ENCODE measurements around the gene C6orf52.

C6orf52 gene

DNA sequence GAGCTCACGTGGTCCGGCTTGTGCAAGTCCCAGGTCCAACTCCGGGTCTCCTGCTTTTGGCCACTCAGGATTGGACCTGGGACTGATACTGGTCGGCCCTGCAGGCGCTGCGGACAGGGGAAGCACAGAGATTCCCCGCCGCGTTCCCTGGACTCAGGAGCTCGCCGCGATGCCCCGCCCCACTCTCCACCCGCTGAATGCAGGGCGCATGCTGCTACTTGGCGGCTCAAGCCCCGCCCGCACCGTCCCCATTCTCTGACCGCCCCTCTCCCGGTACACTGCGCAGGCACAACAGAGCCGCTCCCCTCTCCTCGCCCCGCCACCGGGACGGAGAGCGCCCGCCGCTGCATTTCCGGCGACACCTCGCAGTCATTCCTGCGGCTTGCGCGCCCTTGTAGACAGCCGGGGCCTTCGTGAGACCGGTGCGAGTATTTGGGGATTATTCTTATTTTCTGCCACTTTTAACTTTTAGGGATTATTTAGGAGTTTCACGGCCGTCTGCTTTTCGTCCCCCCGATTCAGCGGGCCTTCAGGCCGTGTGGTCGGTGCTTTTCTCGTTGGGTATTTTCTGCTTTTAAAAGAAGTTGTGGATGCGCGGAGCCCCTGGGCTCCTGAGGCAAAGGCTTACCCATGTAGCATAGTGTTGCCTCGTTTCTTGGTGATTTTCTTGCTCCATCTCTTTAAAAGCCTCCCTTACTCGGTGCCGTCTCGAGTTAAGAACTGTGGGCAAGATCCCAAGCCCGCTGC, 28.6 kb upstream of the C6orf52 start, which contains the start of gene TMEM14C:
TMEM14C (plus strand) TSS at position 251 of the 747 bp plus-strand sequence. CDS start 1,544 bp downstream, outside the sequence.
- under 1% methylated on average over 51 of the region's 55 CpGs for WGBS
- Histone ChIP-seq H2BK120ac (ENCODE audit: low read depth, low read length) (peak within 1 kb of the TSS; percentile 15), H2BK5ac (ENCODE audit: low read depth, low read length, poor library complexity, severe bottlenecking) (peak within 1 kb of the TSS; percentile 83), H3K4me3 (ENCODE audit: insufficient read depth in 1 of 2, low read depth in 1 of 2, low read length in 2 of 2) (peak within 1 kb of the TSS; percentile 82 to 98), H3K4me2 (ENCODE audit: low read length, poor library complexity, severe bottlenecking) (peak within 1 kb of the TSS; percentile 88), H3K9me3 (ENCODE audit: control insufficient read depth, low read length) (peaks cover 12% of the 10 kb centered on the region), H3K4me1 (ENCODE audit: control insufficient read depth, insufficient read depth, low read depth, low read length) (peaks cover 3% of the 10 kb centered on the region), H3K18ac (ENCODE audit: low read depth in 1 of 2, low read length in 2 of 2) (peak within 1 kb of the TSS in 1 of 2 experiments; percentile 81), H4K91ac (ENCODE audit: low read length) (peak within 1 kb of the TSS; percentile 66), H4K8ac (ENCODE audit: low read length) (peak within 1 kb of the TSS; percentile 94), H3K27ac (ENCODE audit: low read length, poor library complexity, severe bottlenecking) (peak within 1 kb of the TSS; percentile 89), H3K23ac (ENCODE audit: low read length in 2 of 2) (no peak within 1 kb of the TSS), H3K4ac (ENCODE audit: low read depth in 1 of 2, low read length in 2 of 2) (peak within 1 kb of the TSS; percentile 74 to 82), H2BK15ac (ENCODE audit: low read depth, poor library complexity, severe bottlenecking) (peak within 1 kb of the TSS; percentile 86), H3K9ac (ENCODE audit: low read length) (peak within 1 kb of the TSS; percentile 99), H2AK5ac (ENCODE audit: low read length, severe bottlenecking) (peak within 1 kb of the TSS; percentile 72), H2BK12ac (ENCODE audit: low read length in 2 of 2) (no peak within 1 kb of the TSS), H3K79me1 (replicated peaks; ENCODE audit: low read length, poor library complexity, severe bottlenecking) (peaks cover 35% of the 10 kb centered on the region), H2AFZ (ENCODE audit: low read depth, low read length) (no peak within 1 kb of the TSS), H3K27me3 (ENCODE audit: control insufficient read depth in 1 of 2, insufficient read depth in 1 of 2, low read length in 2 of 2) (no peaks in the 10 kb centered on the region), H3K14ac (ENCODE audit: low read length in 2 of 2) (no peak within 1 kb of the TSS), H3K36me3 (ENCODE audit: control insufficient read depth in 1 of 2, insufficient read depth in 2 of 2, low read depth in 1 of 2, low read length in 2 of 2) (peaks cover 28 to 33% of the 10 kb centered on the region in 2 experiments)
- DNase-seq = peak; percentile 98

- peak overlapping the region; percentile 82 to 98 for H3K4me3 ChIP-seq (ENCODE audit: insufficient read depth in 1 of 2, low read depth in 1 of 2, low read length in 2 of 2)
- peak overlapping the region in 1 of 2 experiments; percentile 60 for H3K18ac ChIP-seq (ENCODE audit: low read depth in 1 of 2, low read length in 2 of 2)
- H4K8ac ChIP-seq (ENCODE audit: low read length) = peak overlapping the region; percentile 94
- no peaks in the 10 kb centered on the region for H3K27me3 ChIP-seq (ENCODE audit: control insufficient read depth in 1 of 2, insufficient read depth in 1 of 2, low read length in 2 of 2)
- H3K4me2 ChIP-seq (ENCODE audit: low read length, poor library complexity, severe bottlenecking) = peak overlapping the region; percentile 88
- no peak overlapping the region for H4K91ac ChIP-seq (ENCODE audit: low read length)
- H3K14ac ChIP-seq (ENCODE audit: low read length in 2 of 2) = no peak overlapping the region
- no peak overlapping the region for H2BK12ac ChIP-seq (ENCODE audit: low read length in 2 of 2)
- peak overlapping the region; percentile 75 for H3K27ac ChIP-seq (ENCODE audit: low read length, poor library complexity, severe bottlenecking)
- H3K9me3 ChIP-seq (ENCODE audit: control insufficient read depth, low read length) = peaks cover 12% of the 10 kb centered on the region
- no peak overlapping the region for H2AFZ ChIP-seq (ENCODE audit: low read depth, low read length)
- H3K9ac ChIP-seq (ENCODE audit: low read length) = peak overlapping the region; percentile 99
- peaks cover 3% of the 10 kb centered on the region for H3K4me1 ChIP-seq (ENCODE audit: control insufficient read depth, insufficient read depth, low read depth, low read length)
- H2BK120ac ChIP-seq (ENCODE audit: low read depth, low read length) = peak overlapping the region; percentile 15
- H3K4ac ChIP-seq (ENCODE audit: low read depth in 1 of 2, low read length in 2 of 2) = peak overlapping the region in 1 of 2 experiments; percentile 82
- no peak overlapping the region for H2AK5ac ChIP-seq (ENCODE audit: low read length, severe bottlenecking)
- peaks cover 29% of the 10 kb centered on the region in 2 experiments for H3K36me3 ChIP-seq (ENCODE audit: control insufficient read depth in 1 of 2, insufficient read depth in 2 of 2, low read depth in 1 of 2, low read length in 2 of 2)
- H2BK15ac ChIP-seq (ENCODE audit: low read depth, poor library complexity, severe bottlenecking) = no peak overlapping the region
- H3K79me1 ChIP-seq (replicated peaks; ENCODE audit: low read length, poor library complexity, severe bottlenecking) = peaks cover 33% of the 10 kb centered on the region
- no peak for DNase-seq
- no peak overlapping the region for H3K23ac ChIP-seq (ENCODE audit: low read length in 2 of 2)
- WGBS = 2% methylated on average over 6 of the region's 6 CpGs
- no peak overlapping the region for H2BK5ac ChIP-seq (ENCODE audit: low read depth, low read length, poor library complexity, severe bottlenecking)
Measured at GRCh38 chr6:10722570-10722819, 28.1 kb upstream of the C6orf52 start.

DNA sequence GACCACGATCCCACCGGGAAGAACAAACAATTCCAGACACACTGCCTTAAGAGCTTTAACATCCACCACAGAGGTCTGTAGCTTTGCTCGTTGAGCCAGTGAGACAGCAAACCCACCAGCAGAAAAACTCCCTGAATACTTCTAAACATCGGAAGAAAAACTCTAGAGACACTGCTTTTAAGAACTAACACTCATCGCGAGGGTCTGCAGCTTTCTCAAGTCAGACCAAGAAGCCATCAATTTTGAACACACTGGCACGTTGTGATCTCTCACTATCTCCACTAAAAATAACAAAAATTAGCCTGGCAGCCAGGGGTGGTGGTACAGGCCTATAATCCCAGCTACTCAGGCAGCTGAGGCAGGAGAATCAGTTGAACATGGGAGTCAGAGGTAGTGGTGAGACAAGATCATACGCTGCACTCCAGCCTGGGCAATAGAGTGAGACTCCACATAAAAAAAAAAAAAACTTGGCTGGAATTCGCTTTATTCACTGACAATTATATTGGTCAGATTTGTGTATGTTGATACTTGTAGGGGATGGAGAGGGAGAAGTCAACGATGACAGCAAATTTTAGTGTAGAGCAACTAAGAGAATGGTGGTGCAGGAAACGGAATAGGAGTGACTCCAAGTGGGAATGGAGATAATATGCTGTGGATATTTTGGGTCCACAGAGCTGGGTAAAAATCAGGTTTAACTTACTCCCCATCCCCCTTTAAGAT, 27.6 kb upstream of the C6orf52 start:
- Histone ChIP-seq H3K4me3 (ENCODE audit: insufficient read depth in 1 of 2, low read depth in 1 of 2, low read length in 2 of 2) (peak overlapping the region in 1 of 2 experiments; percentile 98), H3K9ac (ENCODE audit: low read length) (peak overlapping the region; percentile 99), H3K27ac (ENCODE audit: low read length, poor library complexity, severe bottlenecking) (peak overlapping the region; percentile 75), H2BK12ac (ENCODE audit: low read length in 2 of 2) (no peak overlapping the region), H4K8ac (ENCODE audit: low read length) (peak overlapping the region; percentile 94), H3K14ac (ENCODE audit: low read length in 2 of 2) (no peak overlapping the region), H3K9me3 (ENCODE audit: control insufficient read depth, low read length) (peaks cover 12% of the 10 kb centered on the region), H3K27me3 (ENCODE audit: control insufficient read depth in 1 of 2, insufficient read depth in 1 of 2, low read length in 2 of 2) (no peaks in the 10 kb centered on the region), H3K4ac (ENCODE audit: low read depth in 1 of 2, low read length in 2 of 2) (peak overlapping the region in 1 of 2 experiments; percentile 82), H3K18ac (ENCODE audit: low read depth in 1 of 2, low read length in 2 of 2) (peak overlapping the region in 1 of 2 experiments; percentile 60), H3K4me1 (ENCODE audit: control insufficient read depth, insufficient read depth, low read depth, low read length) (peaks cover 3% of the 10 kb centered on the region), H2AK5ac (ENCODE audit: low read length, severe bottlenecking) (no peak overlapping the region), H3K23ac (ENCODE audit: low read length in 2 of 2) (no peak overlapping the region), H2BK15ac (ENCODE audit: low read depth, poor library complexity, severe bottlenecking) (no peak overlapping the region), H4K91ac (ENCODE audit: low read length) (no peak overlapping the region), H2BK5ac (ENCODE audit: low read depth, low read length, poor library complexity, severe bottlenecking) (no peak overlapping the region), H2AFZ (ENCODE audit: low read depth, low read length) (no peak overlapping the region), H3K36me3 (ENCODE audit: control insufficient read depth in 1 of 2, insufficient read depth in 2 of 2, low read depth in 1 of 2, low read length in 2 of 2) (peaks cover 26 to 29% of the 10 kb centered on the region in 2 experiments), H3K79me1 (replicated peaks; ENCODE audit: low read length, poor library complexity, severe bottlenecking) (peaks cover 30% of the 10 kb centered on the region), H3K4me2 (ENCODE audit: low read length, poor library complexity, severe bottlenecking) (peak overlapping the region; percentile 88), H2BK120ac (ENCODE audit: low read depth, low read length) (peak overlapping the region; percentile 15)
- no peak for DNase-seq
- WGBS = 87% methylated on average over 11 of the region's 11 CpGs
